WTC11 (cell line): ENCODE results near the gene PLEKHA5. TPM values are rescaled to one million over a fixed set of nuclear protein-coding genes. Genes with fewer than 3 reads are reported as not detected.

Source experiments
- ATAC-seq: fragments of 200-7000 bp; cut with Tn5 transposase; 2 replicates; pipeline ENCODE4 v1.10.0; 2021; ENCODE audit warnings: mild to moderate bottlenecking, moderate library complexity
- CTCF ChIA-PET: fragments of 300-600 bp; sonication (Branson Sonifier 250); formaldehyde crosslinking; loops from one replicate; lab custom pipeline; 2021; ENCODE audit warnings: antibody characterized with exemption; lab: Charles Lee
- POLR2A ChIA-PET: fragments of 350-600 bp; sonication (Branson Sonifier 250); formaldehyde crosslinking; loops from one replicate; lab custom pipeline; 2021; ENCODE audit warnings: antibody characterized with exemption; lab: Charles Lee
- DNase-seq: peaks from one replicate; pipeline ENCODE4 v3.0.0; 2021; ENCODE audit warnings: low spot score
- H3K27ac Mint-ChIP-seq: 2 replicates; pipeline ENCODE4 v1.8.0; 2021; ENCODE audit warnings: mixed read lengths
- H3K27me3 Mint-ChIP-seq: 2 replicates; pipeline ENCODE4 v1.8.0; 2021; ENCODE audit warnings: low read depth, mild to moderate bottlenecking, moderate library complexity, mixed read lengths
- H3K36me3 Mint-ChIP-seq: 2 replicates; pipeline ENCODE4 v1.8.0; 2021; ENCODE audit warnings: mixed read lengths
- H3K4me1 Mint-ChIP-seq: 2 replicates; pipeline ENCODE4 v1.8.0; 2022; ENCODE audit warnings: mixed read lengths
- H3K4me3 Mint-ChIP-seq: 2 replicates; pipeline ENCODE4 v1.8.0; 2021; ENCODE audit warnings: mild to moderate bottlenecking, moderate library complexity, mixed read lengths
- H3K9me3 Mint-ChIP-seq: 2 replicates; pipeline ENCODE4 v1.8.0; 2021; ENCODE audit warnings: mixed read lengths
- ATF2 ChIP-seq: sonication (generic); formaldehyde crosslinking; IDR thresholded peaks from 2 replicates; pipeline ENCODE4 v1.8.1; 2022; ENCODE audit warnings: low read depth, missing genetic modification reagents, borderline replicate concordance
- ATF6 ChIP-seq: sonication (generic); formaldehyde crosslinking; IDR thresholded peaks from 2 replicates; pipeline ENCODE4 v1.8.1; 2023; ENCODE audit warnings: mild to moderate bottlenecking, missing genetic modification reagents
- CBFB ChIP-seq: sonication (generic); formaldehyde crosslinking; IDR thresholded peaks from 2 replicates; pipeline ENCODE4 v1.8.1; 2022; ENCODE audit warnings: mild to moderate bottlenecking, low read depth, missing genetic modification reagents
- CREM ChIP-seq: sonication (generic); formaldehyde crosslinking; IDR thresholded peaks from 2 replicates; pipeline ENCODE4 v1.8.1; 2022; ENCODE audit warnings: mild to moderate bottlenecking, missing genetic modification reagents, moderate library complexity
- E2F1 ChIP-seq: sonication (generic); formaldehyde crosslinking; IDR thresholded peaks from 2 replicates; pipeline ENCODE4 v1.8.0; 2022; ENCODE audit warnings: mild to moderate bottlenecking, missing genetic modification reagents
- ETV6 ChIP-seq: sonication (generic); formaldehyde crosslinking; IDR thresholded peaks from 2 replicates; pipeline ENCODE4 v1.8.1; 2022; ENCODE audit warnings: mild to moderate bottlenecking, missing genetic modification reagents
- IRF2 ChIP-seq: sonication (generic); formaldehyde crosslinking; IDR thresholded peaks from 2 replicates; pipeline ENCODE4 v1.8.0; 2022; ENCODE audit warnings: low read depth, missing genetic modification reagents, borderline replicate concordance
- JUN ChIP-seq: sonication (generic); formaldehyde crosslinking; IDR thresholded peaks from 2 replicates; pipeline ENCODE4 v1.8.0; 2023; ENCODE audit warnings: mild to moderate bottlenecking, missing genetic modification reagents
- MXD4 ChIP-seq: fragments of 250-450 bp; sonication (Bioruptor Pico); IDR thresholded peaks from 2 replicates; pipeline ENCODE4 v1.8.0; 2021; ENCODE audit warnings: mild to moderate bottlenecking, moderate library complexity, borderline replicate concordance
- NFYB ChIP-seq: sonication (generic); formaldehyde crosslinking; conservative IDR thresholded peaks from 2 replicates; pipeline ENCODE4 v1.8.0; 2022; ENCODE audit warnings: low read depth, missing genetic modification reagents
- NR2C2 ChIP-seq: sonication (generic); formaldehyde crosslinking; IDR thresholded peaks from 2 replicates; pipeline ENCODE4 v1.8.0; 2022; ENCODE audit warnings: mild to moderate bottlenecking, missing genetic modification reagents
- TCF7 ChIP-seq: sonication (generic); formaldehyde crosslinking; IDR thresholded peaks from 2 replicates; pipeline ENCODE4 v1.8.0; 2022; ENCODE audit warnings: mild to moderate bottlenecking, low read depth, missing genetic modification reagents, moderate library complexity
- TP53 ChIP-seq: sonication (generic); formaldehyde crosslinking; IDR thresholded peaks from 2 replicates; pipeline ENCODE4 v1.8.1; 2023; ENCODE audit warnings: mild to moderate bottlenecking, missing genetic modification reagents
- ZMAT4 ChIP-seq: fragments of 250-450 bp; sonication (Bioruptor Pico); IDR thresholded peaks from 2 replicates; pipeline ENCODE4 v1.9.0; 2021; ENCODE audit warnings: mild to moderate bottlenecking
- ZNF138 ChIP-seq: sonication (generic); formaldehyde crosslinking; conservative IDR thresholded peaks from 2 replicates; pipeline ENCODE4 v1.8.1; 2022; ENCODE audit warnings: mild to moderate bottlenecking, moderate library complexity, missing genetic modification reagents
- ZNF396 ChIP-seq: fragments of 250-450 bp; sonication (Bioruptor Pico); IDR thresholded peaks from 2 replicates; pipeline ENCODE4 v1.8.0; 2021; ENCODE audit warnings: mild to moderate bottlenecking, moderate library complexity, borderline replicate concordance
- ZNF512 ChIP-seq: sonication (generic); formaldehyde crosslinking; IDR thresholded peaks from 2 replicates; pipeline ENCODE4 v1.8.1; 2022; ENCODE audit warnings: missing genetic modification reagents, borderline replicate concordance
- total RNA-seq: library from RNA; stranded (reverse); gene quantifications from 3 replicates; pipeline ENCODE4 v1.2.3, GENCODE V29; 2021

Gene PLEKHA5
- total RNA-seq, 1 experiment from 2014 or later, result 61.1 TPM

- H3K27ac Mint-ChIP-seq, result peak overlapping the region; percentile 90
- no peak overlapping the region for H3K4me3 Mint-ChIP-seq
- POLR2A ChIA-PET, result no interaction called here
- no peaks in the 10 kb centered on the region for H3K9me3 Mint-ChIP-seq
- TF ChIP-seq NFYB, result no peak
- no peak for TF ChIP-seq JUN
- no peak for TF ChIP-seq ZNF396 (CRISPR knock-in tag)
- no peak for TF ChIP-seq CREM (CRISPR knock-in tag)
- TF ChIP-seq TCF7 (CRISPR knock-in tag), result no peak
- no peak for TF ChIP-seq NR2C2 (CRISPR knock-in tag)
- TF ChIP-seq CBFB, result no peak
- TF ChIP-seq ATF2 (CRISPR knock-in tag), result no peak
- no peak for TF ChIP-seq TP53 (CRISPR knock-in tag)
- no peak for TF ChIP-seq E2F1 (CRISPR knock-in tag)
- no peak for TF ChIP-seq MXD4
- TF ChIP-seq IRF2 (CRISPR knock-in tag), result no peak
- TF ChIP-seq ZNF138 (CRISPR knock-in tag), result no peak
- no peak for TF ChIP-seq ZNF512
- no peak for TF ChIP-seq ATF6
- ATAC-seq (no peak), DNase-seq (no peak)
- H3K27me3 Mint-ChIP-seq, result no peaks in the 10 kb centered on the region
- H3K4me1 Mint-ChIP-seq, result peaks cover 13% of the 10 kb centered on the region
- peaks cover 36% of the 10 kb centered on the region for H3K36me3 Mint-ChIP-seq
- CTCF ChIA-PET, result interaction anchor here (0.5 to 0.7 kb wide), 2 partner anchors 354 to 854 kb away, joined by 3 to 4 read pairs; no protein-coding TSS in a partner anchor
Observed at GRCh38 chr12:19287302-19287701, 157.8 kb downstream of the PLEKHA5 start.

- no peaks in the 10 kb centered on the region for H3K9me3 Mint-ChIP-seq
- 0 out of 2 replicates have a peak, but pooled peaks have one; percentile 20 for ATAC-seq
- H3K4me1 Mint-ChIP-seq, result peaks cover 13% of the 10 kb centered on the region
- H3K27ac Mint-ChIP-seq, result no peak overlapping the region
- TF ChIP-seq ZMAT4 (CRISPR knock-in tag) (no peak), ETV6 (CRISPR knock-in tag) (no peak)
- ChIA-PET CTCF (interaction anchor here (0.7 kb wide), 1 partner anchor 855 kb away, joined by 3 read pairs; no protein-coding TSS in a partner anchor), POLR2A (no interaction called here)
- no peaks in the 10 kb centered on the region for H3K27me3 Mint-ChIP-seq
- no peak for DNase-seq
- H3K36me3 Mint-ChIP-seq, result peaks cover 36% of the 10 kb centered on the region
- no peak overlapping the region for H3K4me3 Mint-ChIP-seq
Observed at GRCh38 chr12:19288161-19288560, 158.6 kb downstream of the PLEKHA5 start.
